ENCODE data around the gene TMED4. TPM values are rescaled to one million over a fixed set of nuclear protein-coding genes. Genes with fewer than 3 reads are reported as not detected.

Gene TMED4
- total and polyA plus RNA-seq, 10 of the 15 experiments (the other 5 are each of a cell fraction or from before 2014, with no cell fraction given) = 20.8 to 71.3 (median 51.0) TPM

DNA sequence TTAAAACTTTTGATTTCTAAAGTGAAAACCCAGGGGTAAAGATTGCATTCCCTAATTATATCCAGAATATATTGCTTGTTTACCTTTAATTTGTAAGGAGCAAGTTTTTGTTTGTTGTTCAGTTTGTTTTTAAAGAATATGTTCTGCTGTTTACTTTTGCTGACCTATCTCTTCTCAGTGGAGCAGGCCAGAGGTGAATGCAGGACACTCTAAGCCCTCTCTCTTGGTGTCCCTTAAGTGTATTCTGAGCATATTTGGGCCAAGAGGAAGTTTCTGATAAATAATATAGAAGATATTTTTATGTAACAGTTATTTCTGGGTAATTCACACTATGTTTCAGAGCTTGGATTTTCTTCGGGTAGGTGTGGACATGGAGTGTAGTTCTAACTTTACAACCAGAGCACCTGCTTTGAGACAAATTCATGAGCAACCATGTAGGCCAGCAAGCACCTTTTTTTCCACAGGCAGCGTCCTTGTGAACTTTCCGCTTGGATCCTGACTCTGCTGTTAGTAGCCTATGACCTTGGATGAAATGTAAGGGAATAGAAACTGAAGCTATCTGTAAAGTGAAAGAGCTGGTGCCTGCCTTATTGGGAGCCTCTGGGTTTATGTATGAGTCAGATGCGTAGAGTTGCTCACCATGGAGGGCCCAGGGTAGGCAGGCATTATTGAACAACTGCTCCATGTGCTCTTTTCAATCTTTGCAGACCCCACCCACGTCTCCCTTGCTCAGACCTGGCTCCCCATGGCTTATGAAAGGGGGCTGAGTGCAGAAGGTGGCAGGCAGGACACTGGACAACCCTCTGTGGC, 40.5 kb upstream of the TMED4 start (continued):
- TF ChIP-seq, protein P1, sequence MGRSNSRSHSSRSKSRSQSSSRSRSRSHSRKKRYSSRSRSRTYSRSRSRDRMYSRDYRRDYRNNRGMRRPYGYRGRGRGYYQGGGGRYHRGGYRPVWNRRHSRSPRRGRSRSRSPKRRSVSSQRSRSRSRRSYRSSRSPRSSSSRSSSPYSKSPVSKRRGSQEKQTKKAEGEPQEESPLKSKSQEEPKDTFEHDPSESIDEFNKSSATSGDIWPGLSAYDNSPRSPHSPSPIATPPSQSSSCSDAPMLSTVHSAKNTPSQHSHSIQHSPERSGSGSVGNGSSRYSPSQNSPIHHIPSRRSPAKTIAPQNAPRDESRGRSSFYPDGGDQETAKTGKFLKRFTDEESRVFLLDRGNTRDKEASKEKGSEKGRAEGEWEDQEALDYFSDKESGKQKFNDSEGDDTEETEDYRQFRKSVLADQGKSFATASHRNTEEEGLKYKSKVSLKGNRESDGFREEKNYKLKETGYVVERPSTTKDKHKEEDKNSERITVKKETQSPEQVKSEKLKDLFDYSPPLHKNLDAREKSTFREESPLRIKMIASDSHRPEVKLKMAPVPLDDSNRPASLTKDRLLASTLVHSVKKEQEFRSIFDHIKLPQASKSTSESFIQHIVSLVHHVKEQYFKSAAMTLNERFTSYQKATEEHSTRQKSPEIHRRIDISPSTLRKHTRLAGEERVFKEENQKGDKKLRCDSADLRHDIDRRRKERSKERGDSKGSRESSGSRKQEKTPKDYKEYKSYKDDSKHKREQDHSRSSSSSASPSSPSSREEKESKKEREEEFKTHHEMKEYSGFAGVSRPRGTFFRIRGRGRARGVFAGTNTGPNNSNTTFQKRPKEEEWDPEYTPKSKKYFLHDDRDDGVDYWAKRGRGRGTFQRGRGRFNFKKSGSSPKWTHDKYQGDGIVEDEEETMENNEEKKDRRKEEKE (IDR thresholded peaks at IDR 0.05) = no peak
- no peak for TF ChIP-seq SUPT20H (IDR thresholded peaks at IDR 0.05; ENCODE audit: borderline replicate concordance, control insufficient read depth, low read depth, low read length)
- TF ChIP-seq JUNB (IDR thresholded peaks at IDR 0.05) = peak; percentile 74
- TF ChIP-seq, protein P2, sequence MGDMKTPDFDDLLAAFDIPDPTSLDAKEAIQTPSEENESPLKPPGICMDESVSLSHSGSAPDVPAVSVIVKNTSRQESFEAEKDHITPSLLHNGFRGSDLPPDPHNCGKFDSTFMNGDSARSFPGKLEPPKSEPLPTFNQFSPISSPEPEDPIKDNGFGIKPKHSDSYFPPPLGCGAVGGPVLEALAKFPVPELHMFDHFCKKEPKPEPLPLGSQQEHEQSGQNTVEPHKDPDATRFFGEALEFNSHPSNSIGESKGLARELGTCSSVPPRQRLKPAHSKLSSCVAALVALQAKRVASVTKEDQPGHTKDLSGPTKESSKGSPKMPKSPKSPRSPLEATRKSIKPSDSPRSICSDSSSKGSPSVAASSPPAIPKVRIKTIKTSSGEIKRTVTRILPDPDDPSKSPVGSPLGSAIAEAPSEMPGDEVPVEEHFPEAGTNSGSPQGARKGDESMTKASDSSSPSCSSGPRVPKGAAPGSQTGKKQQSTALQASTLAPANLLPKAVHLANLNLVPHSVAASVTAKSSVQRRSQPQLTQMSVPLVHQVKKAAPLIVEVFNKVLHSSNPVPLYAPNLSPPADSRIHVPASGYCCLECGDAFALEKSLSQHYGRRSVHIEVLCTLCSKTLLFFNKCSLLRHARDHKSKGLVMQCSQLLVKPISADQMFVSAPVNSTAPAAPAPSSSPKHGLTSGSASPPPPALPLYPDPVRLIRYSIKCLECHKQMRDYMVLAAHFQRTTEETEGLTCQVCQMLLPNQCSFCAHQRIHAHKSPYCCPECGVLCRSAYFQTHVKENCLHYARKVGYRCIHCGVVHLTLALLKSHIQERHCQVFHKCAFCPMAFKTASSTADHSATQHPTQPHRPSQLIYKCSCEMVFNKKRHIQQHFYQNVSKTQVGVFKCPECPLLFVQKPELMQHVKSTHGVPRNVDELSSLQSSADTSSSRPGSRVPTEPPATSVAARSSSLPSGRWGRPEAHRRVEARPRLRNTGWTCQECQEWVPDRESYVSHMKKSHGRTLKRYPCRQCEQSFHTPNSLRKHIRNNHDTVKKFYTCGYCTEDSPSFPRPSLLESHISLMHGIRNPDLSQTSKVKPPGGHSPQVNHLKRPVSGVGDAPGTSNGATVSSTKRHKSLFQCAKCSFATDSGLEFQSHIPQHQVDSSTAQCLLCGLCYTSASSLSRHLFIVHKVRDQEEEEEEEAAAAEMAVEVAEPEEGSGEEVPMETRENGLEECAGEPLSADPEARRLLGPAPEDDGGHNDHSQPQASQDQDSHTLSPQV (IDR thresholded peaks at IDR 0.05) = no peak
- TF ChIP-seq, protein P3, sequence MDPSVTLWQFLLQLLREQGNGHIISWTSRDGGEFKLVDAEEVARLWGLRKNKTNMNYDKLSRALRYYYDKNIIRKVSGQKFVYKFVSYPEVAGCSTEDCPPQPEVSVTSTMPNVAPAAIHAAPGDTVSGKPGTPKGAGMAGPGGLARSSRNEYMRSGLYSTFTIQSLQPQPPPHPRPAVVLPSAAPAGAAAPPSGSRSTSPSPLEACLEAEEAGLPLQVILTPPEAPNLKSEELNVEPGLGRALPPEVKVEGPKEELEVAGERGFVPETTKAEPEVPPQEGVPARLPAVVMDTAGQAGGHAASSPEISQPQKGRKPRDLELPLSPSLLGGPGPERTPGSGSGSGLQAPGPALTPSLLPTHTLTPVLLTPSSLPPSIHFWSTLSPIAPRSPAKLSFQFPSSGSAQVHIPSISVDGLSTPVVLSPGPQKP (IDR thresholded peaks at IDR 0.05; ENCODE audit: low read depth, low read length) = no peak
- TF ChIP-seq ZNF217 (IDR thresholded peaks at IDR 0.05) = no peak
- TF ChIP-seq NFIC (IDR thresholded peaks at IDR 0.05; ENCODE audit: low read depth, low read length) = 0 out of 2 replicates have a peak, but pooled peaks have one; percentile 20
- TF ChIP-seq TBL1XR1 (IDR thresholded peaks at IDR 0.05; ENCODE audit: low read depth, low read length) = no peak
- no peak for TF ChIP-seq CHD1 (IDR thresholded peaks at IDR 0.05; ENCODE audit: low read depth, low read length)
- peak; percentile 16; the same call in 1 of the 2 replicates for TF ChIP-seq DPF2 (IDR thresholded peaks at IDR 0.05)
- TF ChIP-seq CEBPB (IDR thresholded peaks at IDR 0.05; ENCODE audit: borderline replicate concordance in 1 of 2, low read depth in 2 of 2, low read length in 2 of 2) = no peak
- TF ChIP-seq EP300 (IDR thresholded peaks at IDR 0.05; ENCODE audit: borderline replicate concordance in 1 of 2, control insufficient read depth in 1 of 2, low read depth in 2 of 2, low read length in 2 of 2) = no peak
- TF ChIP-seq, protein P4, sequence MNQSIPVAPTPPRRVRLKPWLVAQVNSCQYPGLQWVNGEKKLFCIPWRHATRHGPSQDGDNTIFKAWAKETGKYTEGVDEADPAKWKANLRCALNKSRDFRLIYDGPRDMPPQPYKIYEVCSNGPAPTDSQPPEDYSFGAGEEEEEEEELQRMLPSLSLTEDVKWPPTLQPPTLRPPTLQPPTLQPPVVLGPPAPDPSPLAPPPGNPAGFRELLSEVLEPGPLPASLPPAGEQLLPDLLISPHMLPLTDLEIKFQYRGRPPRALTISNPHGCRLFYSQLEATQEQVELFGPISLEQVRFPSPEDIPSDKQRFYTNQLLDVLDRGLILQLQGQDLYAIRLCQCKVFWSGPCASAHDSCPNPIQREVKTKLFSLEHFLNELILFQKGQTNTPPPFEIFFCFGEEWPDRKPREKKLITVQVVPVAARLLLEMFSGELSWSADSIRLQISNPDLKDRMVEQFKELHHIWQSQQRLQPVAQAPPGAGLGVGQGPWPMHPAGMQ (IDR thresholded peaks at IDR 0.05; ENCODE audit: borderline replicate concordance) = no peak
- no peak for TF ChIP-seq CREB1 (IDR thresholded peaks at IDR 0.05; ENCODE audit: low read depth)
- TF ChIP-seq, protein P5, sequence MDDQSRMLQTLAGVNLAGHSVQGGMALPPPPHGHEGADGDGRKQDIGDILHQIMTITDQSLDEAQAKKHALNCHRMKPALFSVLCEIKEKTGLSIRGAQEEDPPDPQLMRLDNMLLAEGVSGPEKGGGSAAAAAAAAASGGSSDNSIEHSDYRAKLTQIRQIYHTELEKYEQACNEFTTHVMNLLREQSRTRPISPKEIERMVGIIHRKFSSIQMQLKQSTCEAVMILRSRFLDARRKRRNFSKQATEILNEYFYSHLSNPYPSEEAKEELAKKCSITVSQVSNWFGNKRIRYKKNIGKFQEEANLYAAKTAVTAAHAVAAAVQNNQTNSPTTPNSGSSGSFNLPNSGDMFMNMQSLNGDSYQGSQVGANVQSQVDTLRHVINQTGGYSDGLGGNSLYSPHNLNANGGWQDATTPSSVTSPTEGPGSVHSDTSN (IDR thresholded peaks at IDR 0.05; ENCODE audit: insufficient replicate concordance, low read depth, low read length) = no peak
- no peak for TF ChIP-seq ASH2L (IDR thresholded peaks at IDR 0.05; ENCODE audit: borderline replicate concordance, low read depth)
- no peak for TF ChIP-seq NR2C1 (IDR thresholded peaks at IDR 0.05)
- no peak for TF ChIP-seq RELA (IDR thresholded peaks at IDR 0.05; ENCODE audit: borderline replicate concordance, partially characterized antibody)
